GM12874 (cell line): Measurements from ENCODE around the gene TUBA4B.

Source experiments
- CTCF ChIP-seq: IDR thresholded peaks from 2 replicates; pipeline ENCODE4 v1.5.1; 2011; ENCODE audit warnings: low read depth, mild to moderate bottlenecking, control low read depth, low read length, moderate library complexity; ENCODE audit not compliant: insufficient read depth

Gene TUBA4B

GRCh38 chr2:219207884-219208740 lies 44.9 kb upstream of the TUBA4B start:
- no peak for TF ChIP-seq CTCF

GRCh38 chr2:219209236-219210195 lies 43.5 kb upstream of the TUBA4B start:
- TF ChIP-seq CTCF: no peak

- TF ChIP-seq CTCF: no peak
Observed at GRCh38 chr2:219210196-219210885, 42.7 kb upstream of the TUBA4B start.

- no peak for TF ChIP-seq CTCF
Observed at GRCh38 chr2:219210886-219211362, 42.1 kb upstream of the TUBA4B start.

GRCh38 chr2:219213026-219213415 lies 40.0 kb upstream of the TUBA4B start:
- TF ChIP-seq CTCF: no peak

GRCh38 chr2:219213486-219214071 lies 39.5 kb upstream of the TUBA4B start:
- no peak for TF ChIP-seq CTCF
